ENCODE measurements around the gene BHLHE41. TPM values are rescaled to one million over a fixed set of nuclear protein-coding genes. Genes with fewer than 3 reads are reported as not detected.
A peak's percentile ranks its signal among the peaks of the same experiment; 100 is the strongest.

The BHLHE41 gene
- polyA plus RNA-seq, 2 of the 4 experiments (the other 2 are of a cell fraction) = 0.41 to 0.81 TPM

DNA sequence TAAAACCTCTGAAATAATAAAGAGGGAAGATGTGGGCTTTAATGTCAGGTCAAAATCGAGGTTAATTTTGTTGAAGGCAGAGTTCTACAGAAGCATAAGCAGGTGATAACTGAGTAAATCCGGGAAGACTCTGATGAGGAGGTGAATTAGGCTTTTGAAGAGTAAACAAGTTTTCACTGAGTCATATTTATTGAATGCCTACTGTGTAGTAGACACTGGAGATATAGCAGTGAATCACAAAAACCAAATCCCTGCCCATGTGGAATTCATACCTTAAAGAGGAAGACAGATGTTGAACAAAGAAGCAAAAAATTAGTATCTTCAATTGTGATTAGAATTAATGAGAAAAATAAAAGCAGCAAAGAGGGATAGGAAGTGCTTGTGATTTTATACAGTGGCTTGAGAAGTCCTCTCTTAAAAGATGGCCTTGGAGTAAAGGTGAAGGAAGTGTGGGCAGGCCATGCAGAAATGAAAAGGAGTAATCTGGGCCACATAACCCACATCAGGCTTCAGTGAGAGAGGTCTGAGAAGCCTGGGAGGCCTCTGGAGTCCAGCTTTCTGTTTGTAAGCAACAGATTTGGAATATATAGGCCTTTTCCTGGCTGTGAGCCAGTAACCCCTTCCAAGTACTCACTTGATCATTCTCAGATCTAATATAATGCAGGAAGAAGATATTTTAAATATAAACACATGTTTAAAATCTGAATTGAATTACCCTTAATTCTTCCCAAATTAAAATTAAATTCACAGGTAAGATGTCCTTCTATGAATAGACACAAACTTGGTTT, 46.7 kb downstream of the BHLHE41 start:
- POLR2A ChIA-PET = interaction anchor here (0.6 kb wide), 1 partner anchor 177 kb away, joined by 3 read pairs; no protein-coding TSS in a partner anchor
- DNase-seq (ENCODE audit: low read depth in 1 of 2, low spot score in 1 of 2) = no peak
- ATAC-seq = no peak
- TF ChIP-seq FOSL2 (IDR thresholded peaks at IDR 0.05) = no peak
- TF ChIP-seq FOSL2 (CRISPR knock-in tag; IDR thresholded peaks at IDR 0.05) = peak; percentile 43
- TF ChIP-seq, protein P1, sequence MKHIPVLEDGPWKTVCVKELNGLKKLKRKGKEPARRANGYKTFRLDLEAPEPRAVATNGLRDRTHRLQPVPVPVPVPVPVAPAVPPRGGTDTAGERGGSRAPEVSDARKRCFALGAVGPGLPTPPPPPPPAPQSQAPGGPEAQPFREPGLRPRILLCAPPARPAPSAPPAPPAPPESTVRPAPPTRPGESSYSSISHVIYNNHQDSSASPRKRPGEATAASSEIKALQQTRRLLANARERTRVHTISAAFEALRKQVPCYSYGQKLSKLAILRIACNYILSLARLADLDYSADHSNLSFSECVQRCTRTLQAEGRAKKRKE (CRISPR knock-in tag; IDR thresholded peaks at IDR 0.05; ENCODE audit: low read depth) = no peak
- no peak for TF ChIP-seq BHLHE40 (IDR thresholded peaks at IDR 0.05; ENCODE audit: low read depth, low read length)
- no peak for TF ChIP-seq FOXS1 (CRISPR knock-in tag; IDR thresholded peaks at IDR 0.05)
- no peak for TF ChIP-seq EHMT2 (IDR thresholded peaks at IDR 0.05; ENCODE audit: low read depth)
- TF ChIP-seq TFCP2L1 (CRISPR knock-in tag; IDR thresholded peaks at IDR 0.05) = no peak
- no peak for TF ChIP-seq RNF2 (IDR thresholded peaks at IDR 0.05; ENCODE audit: borderline replicate concordance, low read depth)
- TF ChIP-seq RCOR1 (IDR thresholded peaks at IDR 0.05; ENCODE audit: low read depth, low read length) = no peak
- peak; percentile 15 for TF ChIP-seq ZFP36 (IDR thresholded peaks at IDR 0.05; ENCODE audit: borderline replicate concordance, partially characterized antibody)
- TF ChIP-seq, protein P2, sequence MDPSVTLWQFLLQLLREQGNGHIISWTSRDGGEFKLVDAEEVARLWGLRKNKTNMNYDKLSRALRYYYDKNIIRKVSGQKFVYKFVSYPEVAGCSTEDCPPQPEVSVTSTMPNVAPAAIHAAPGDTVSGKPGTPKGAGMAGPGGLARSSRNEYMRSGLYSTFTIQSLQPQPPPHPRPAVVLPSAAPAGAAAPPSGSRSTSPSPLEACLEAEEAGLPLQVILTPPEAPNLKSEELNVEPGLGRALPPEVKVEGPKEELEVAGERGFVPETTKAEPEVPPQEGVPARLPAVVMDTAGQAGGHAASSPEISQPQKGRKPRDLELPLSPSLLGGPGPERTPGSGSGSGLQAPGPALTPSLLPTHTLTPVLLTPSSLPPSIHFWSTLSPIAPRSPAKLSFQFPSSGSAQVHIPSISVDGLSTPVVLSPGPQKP (IDR thresholded peaks at IDR 0.05; ENCODE audit: low read depth, low read length) = no peak
- TF ChIP-seq, protein P3, sequence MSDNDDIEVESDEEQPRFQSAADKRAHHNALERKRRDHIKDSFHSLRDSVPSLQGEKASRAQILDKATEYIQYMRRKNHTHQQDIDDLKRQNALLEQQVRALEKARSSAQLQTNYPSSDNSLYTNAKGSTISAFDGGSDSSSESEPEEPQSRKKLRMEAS (IDR thresholded peaks at IDR 0.05) = no peak
- no peak for TF ChIP-seq MYC (IDR thresholded peaks at IDR 0.05; ENCODE audit: borderline replicate concordance, low read length)
- Histone ChIP-seq H3K27ac (no peak overlapping the region), H3K4me1 (no peaks in the 10 kb centered on the region), H3K4me2 (no peak overlapping the region; the same call in 2 of the 3 replicates), H3K4me3 (no peak overlapping the region), H3K9me3 (no peaks in the 10 kb centered on the region)
- CTCF ChIA-PET = no interaction called here
- FAIRE-seq = no peak
- 26% methylated on average over 2 of the region's 2 CpGs for WGBS (ENCODE audit: missing lambda C conversion rate)

Other genes with a start within 250 kb of the BHLHE41 start
- gene RASSF8, start 166.4 kb downstream of the BHLHE41 start, polyA plus RNA-seq (2011; rRNA removed) = 7.4 and 8.7 TPM in 2 replicates
- 5.1 to 5.7 TPM (median 5.3 TPM) in 3 replicates for gene RASSF8, start 166.4 kb downstream of the BHLHE41 start, polyA plus RNA-seq (2017; fragmentation: RNase III; extraction: RNeasy Plus Mini Kit Qiagen cat#74134 plus additional on column Dnase treatment)
- gene SSPN, start 70.5 kb upstream of the BHLHE41 start, polyA plus RNA-seq (2011; rRNA removed) = 2.2 and 2.6 TPM in 2 replicates
- 0.85 to 2.0 TPM (median 1.2 TPM) in 3 replicates for gene SSPN, start 70.5 kb upstream of the BHLHE41 start, polyA plus RNA-seq (2017; fragmentation: RNase III; extraction: RNeasy Plus Mini Kit Qiagen cat#74134 plus additional on column Dnase treatment)

Data from A549 (cell line).